Hepatocyte (in vitro differentiated cells): ENCODE data around the gene TTLL9. TPM values are rescaled to one million over a fixed set of nuclear protein-coding genes. Genes with fewer than 3 reads are reported as not detected.

Source experiments
- DNase-seq: peaks from one replicate; pipeline ENCODE4 v3.0.0-alpha.2; 2016; ENCODE audit warnings: low spot score
- H2AFZ ChIP-seq: fragments of 200-600 bp; sonication (generic); 2 replicates; pipeline ENCODE4 v1.6.0; 2016; ENCODE audit warnings: antibody characterized with exemption, mild to moderate bottlenecking
- H3K27ac ChIP-seq: fragments of 200-600 bp; sonication (generic); 2 replicates; pipeline ENCODE4 v1.5.1; 2016; ENCODE audit warnings: mild to moderate bottlenecking
- H3K27me3 ChIP-seq: fragments of 200-600 bp; sonication (generic); 2 replicates; pipeline ENCODE4 v1.6.1; 2016
- H3K36me3 ChIP-seq: fragments of 200-600 bp; sonication (generic); replicated peaks from 2 replicates; pipeline ENCODE4 v1.5.1; 2016; ENCODE audit warnings: low read depth; ENCODE audit not compliant: insufficient read depth
- H3K4me1 ChIP-seq: fragments of 200-600 bp; sonication (generic); 2 replicates; pipeline ENCODE4 v1.5.1; 2016; ENCODE audit warnings: mild to moderate bottlenecking, moderate library complexity; ENCODE audit not compliant: insufficient read depth
- H3K4me2 ChIP-seq: fragments of 200-600 bp; sonication (generic); 2 replicates; pipeline ENCODE4 v1.6.0; 2016
- H3K4me3 ChIP-seq: fragments of 200-600 bp; sonication (generic); 2 replicates; pipeline ENCODE4 v1.5.1; 2016; ENCODE audit warnings: mild to moderate bottlenecking
- H3K79me2 ChIP-seq: fragments of 200-600 bp; sonication (generic); 2 replicates; pipeline ENCODE4 v1.6.0; 2017; ENCODE audit warnings: mild to moderate bottlenecking
- H3K9me2 ChIP-seq: fragments of 200-600 bp; sonication (generic); replicated peaks from 2 replicates; pipeline ENCODE4 v1.6.0; 2017; ENCODE audit warnings: mild to moderate bottlenecking; ENCODE audit not compliant: insufficient read depth
- H3K9me3 ChIP-seq: fragments of 200-600 bp; sonication (generic); 2 replicates; pipeline ENCODE4 v1.5.1; 2016; ENCODE audit warnings: low read depth, mild to moderate bottlenecking
- H4K20me1 ChIP-seq: fragments of 200-600 bp; sonication (generic); 2 replicates; pipeline ENCODE4 v1.6.0; 2016; ENCODE audit warnings: mild to moderate bottlenecking; ENCODE audit not compliant: insufficient read depth, poor library complexity, severe bottlenecking
- CTCF ChIP-seq: fragments of 200-600 bp; sonication (generic); IDR thresholded peaks from 2 replicates; pipeline ENCODE4 v1.5.1; 2016; ENCODE audit warnings: antibody characterized with exemption, mild to moderate bottlenecking; ENCODE audit not compliant: poor library complexity
- EZH2 ChIP-seq: fragments of 200-600 bp; sonication (generic); IDR thresholded peaks from 2 replicates; pipeline ENCODE4 v1.6.1; 2016; ENCODE audit warnings: antibody characterized with exemption, mild to moderate bottlenecking, borderline replicate concordance
- EZH2phosphoT487 ChIP-seq: fragments of 200-600 bp; sonication (generic); IDR thresholded peaks from one replicate; pipeline ENCODE4 v1.6.1; 2018; ENCODE audit warnings: antibody characterized with exemption, mild to moderate bottlenecking, low read depth, moderate library complexity; ENCODE audit not compliant: unreplicated experiment, severe bottlenecking
- WGBS: methylation state at CpG from one replicate; pipeline ENCODE4 v1.1.6; 2016; ENCODE audit warnings: low lambda C conversion rate; ENCODE audit errors: missing lambda C conversion rate; 5-methylcytosine and 5-hydroxymethylcytosine counted together
- polyA plus RNA-seq: library from polyadenylated mRNA; unstranded; fragments of >200 nt; fragmentation: Nextera tagmentation; extraction: Ambion mirVana; gene quantifications from 2 replicates; pipeline ENCODE4 v1.2.1, GENCODE V29; 2016
- total RNA-seq: library from RNA; depleted of rRNA; stranded (reverse); fragments of >200 nt; gene quantifications from 2 replicates; pipeline ENCODE4 v1.2.3, GENCODE V29; 2014

TTLL9 gene
- total and polyA plus RNA-seq, 2 experiments from 2014 or later = 0.18 TPM; not detected in 1

GRCh38 chr20:31945785-31946184 is 75.4 kb downstream of the TTLL9 start:
- Histone ChIP-seq H3K9me2 (no peaks in the 10 kb centered on the region), H3K4me1 (peaks cover 6% of the 10 kb centered on the region), H3K27me3 (no peaks in the 10 kb centered on the region), H3K4me2 (no peak overlapping the region), H3K9me3 (no peaks in the 10 kb centered on the region), H3K4me3 (no peak overlapping the region), H3K27ac (no peak overlapping the region), H3K36me3 (peaks cover 5% of the 10 kb centered on the region), H4K20me1 (peaks cover 10% of the 10 kb centered on the region), H3K79me2 (peaks cover 26% of the 10 kb centered on the region), H2AFZ (no peak overlapping the region)
- DNase-seq = no peak
- 93% methylated on average over 6 of the region's 6 CpGs for WGBS
- no peak for TF ChIP-seq EZH2
- no peak for TF ChIP-seq CTCF
- no peak for TF ChIP-seq EZH2phosphoT487

- Histone ChIP-seq H3K27me3 (no peaks in the 10 kb centered on the region), H3K4me3 (no peak overlapping the region), H3K4me1 (peaks cover 9% of the 10 kb centered on the region), H4K20me1 (peaks cover 12% of the 10 kb centered on the region), H3K4me2 (no peak overlapping the region), H3K9me3 (no peaks in the 10 kb centered on the region), H3K9me2 (no peaks in the 10 kb centered on the region), H2AFZ (no peak overlapping the region), H3K79me2 (peaks cover 35% of the 10 kb centered on the region), H3K36me3 (peaks cover 5% of the 10 kb centered on the region), H3K27ac (no peak overlapping the region)
- no peak for DNase-seq
- 95% methylated on average over 2 of the region's 2 CpGs for WGBS
- TF ChIP-seq CTCF (no peak), EZH2 (no peak), EZH2phosphoT487 (no peak)
Observed at GRCh38 chr20:31948008-31948407, 77.6 kb downstream of the TTLL9 start.

GRCh38 chr20:31949877-31950646 is 79.6 kb downstream of the TTLL9 start:
- Histone ChIP-seq H3K79me2 (peaks cover 35% of the 10 kb centered on the region), H3K36me3 (peaks cover 5% of the 10 kb centered on the region), H3K9me2 (no peaks in the 10 kb centered on the region), H3K27me3 (no peaks in the 10 kb centered on the region), H3K4me3 (no peak overlapping the region), H3K4me1 (peaks cover 9% of the 10 kb centered on the region), H4K20me1 (peaks cover 12% of the 10 kb centered on the region), H2AFZ (no peak overlapping the region), H3K27ac (no peak overlapping the region), H3K4me2 (peak overlapping the region; percentile 92), H3K9me3 (no peaks in the 10 kb centered on the region)
- DNase-seq = no peak
- TF ChIP-seq CTCF (no peak), EZH2phosphoT487 (no peak), EZH2 (no peak)
- 93% methylated on average over 9 of the region's 9 CpGs for WGBS
